Activated gamma-delta T cell treated with Interleukin-2 at 50 U/mL for 16 hours (primary cell): ENCODE measurements around the gene MAPK7.
"Not testable (repeated sequence)": the region's sequence is repeated elsewhere in the genome, so short reads cannot be mapped to it uniquely, and the experiment has no call there.

Experiments used
- DNase-seq: peaks from one replicate; pipeline ENCODE4 v3.0.0-alpha.2; 2020

The MAPK7 gene

GRCh38 chr17:19343671-19344151 is 34.6 kb upstream of the MAPK7 start:
- no peak for DNase-seq

GRCh38 chr17:19344311-19345066 is 33.8 kb upstream of the MAPK7 start:
- DNase-seq, result no peak

- DNase-seq, result no peak
Observed at GRCh38 chr17:19345067-19345460, 33.2 kb upstream of the MAPK7 start.

GRCh38 chr17:19345486-19346350 is 32.6 kb upstream of the MAPK7 start:
- no peak for DNase-seq

- DNase-seq, result no peak
Observed at GRCh38 chr17:19346351-19347255, 31.7 kb upstream of the MAPK7 start.

- no peak for DNase-seq
Observed at GRCh38 chr17:19347323-19348080, 30.8 kb upstream of the MAPK7 start.

- DNase-seq, result no peak
Observed at GRCh38 chr17:19348081-19348650, 30.1 kb upstream of the MAPK7 start.

GRCh38 chr17:19348806-19349205 is 29.5 kb upstream of the MAPK7 start:
- no peak for DNase-seq

GRCh38 chr17:19353401-19353800 is 24.9 kb upstream of the MAPK7 start:
- not testable (repeated sequence) for DNase-seq

GRCh38 chr17:19354748-19355147 is 23.6 kb upstream of the MAPK7 start:
- no peak for DNase-seq

GRCh38 chr17:19357351-19357750 is 20.9 kb upstream of the MAPK7 start:
- DNase-seq, result no peak

- DNase-seq, result no peak
Observed at GRCh38 chr17:19357761-19358160, 20.5 kb upstream of the MAPK7 start.

- DNase-seq, result no peak
Observed at GRCh38 chr17:19359151-19359550, 19.1 kb upstream of the MAPK7 start.

- DNase-seq, result no peak
Observed at GRCh38 chr17:19359856-19360255, 18.4 kb upstream of the MAPK7 start.

- no peak for DNase-seq
Observed at GRCh38 chr17:19360772-19361171, 17.5 kb upstream of the MAPK7 start.

- no peak for DNase-seq
Observed at GRCh38 chr17:19361326-19361725, 17.0 kb upstream of the MAPK7 start.

GRCh38 chr17:19361944-19362276 is 16.4 kb upstream of the MAPK7 start:
- DNase-seq, result no peak

- peak; percentile 92 for DNase-seq
Observed at GRCh38 chr17:19362277-19363113, 15.8 kb upstream of the MAPK7 start, which contains the start of gene B9D1. TSS of gene B9D1 (minus strand) at chr17:19362723. CDS start at chr17:19362569, 154 bp downstream.

GRCh38 chr17:19363114-19363438 is 15.2 kb upstream of the MAPK7 start:
- no peak for DNase-seq

GRCh38 chr17:19363460-19364035 is 14.8 kb upstream of the MAPK7 start:
- DNase-seq, result no peak
